Activated CD4-positive, alpha-beta T cell treated with anti-CD3 and anti-CD28 coated beads, Interleukin-10, Interleukin-2, amounts not matched to agents 100 ng/mL and 50 ng/mL, durations not matched to agents 16 hours and 8 hours (primary cell): Measurements from ENCODE around the gene THOC5.
A peak's percentile ranks its signal among the peaks of the same experiment; 100 is the strongest.
"Not testable (repeated sequence)": the region's sequence is repeated elsewhere in the genome, so short reads cannot be mapped to it uniquely, and the experiment has no call there.

ENCODE experiments used
- DNase-seq: peaks from one replicate; pipeline ENCODE4 v3.0.0-alpha.2; 2020

THOC5 gene

GRCh38 chr22:29559853-29560252, 6.3 kb upstream of the THOC5 start:
- no peak for DNase-seq

GRCh38 chr22:29559030-29559429, 5.5 kb upstream of the THOC5 start:
- DNase-seq, result no peak

- DNase-seq, result no peak
Measured at GRCh38 chr22:29555065-29555644, 1.6 kb upstream of the THOC5 start.

- not testable (repeated sequence) for DNase-seq
Measured at GRCh38 chr22:29552357-29552756, 1.2 kb downstream of the THOC5 start.

GRCh38 chr22:29550005-29550404, 3.6 kb downstream of the THOC5 start:
- DNase-seq, result no peak

GRCh38 chr22:29545045-29545444, 8.5 kb downstream of the THOC5 start:
- DNase-seq, result not testable (repeated sequence)

GRCh38 chr22:29541845-29542244, 11.7 kb downstream of the THOC5 start:
- DNase-seq, result no peak

- DNase-seq, result no peak
Measured at GRCh38 chr22:29539105-29539504, 14.5 kb downstream of the THOC5 start.

- no peak for DNase-seq
Measured at GRCh38 chr22:29536411-29536810, 17.1 kb downstream of the THOC5 start.

- no peak for DNase-seq
Measured at GRCh38 chr22:29531419-29531818, 22.1 kb downstream of the THOC5 start.

GRCh38 chr22:29530716-29531115, 22.8 kb downstream of the THOC5 start:
- DNase-seq, result no peak

- no peak for DNase-seq
Measured at GRCh38 chr22:29528144-29528543, 25.4 kb downstream of the THOC5 start.

GRCh38 chr22:29524442-29525191, 28.9 kb downstream of the THOC5 start:
- DNase-seq, result peak; percentile 9

- no peak for DNase-seq
Measured at GRCh38 chr22:29523761-29524160, 29.8 kb downstream of the THOC5 start.

GRCh38 chr22:29521526-29521925, 32.0 kb downstream of the THOC5 start:
- no peak for DNase-seq

- no peak for DNase-seq
Measured at GRCh38 chr22:29520851-29521250, 32.7 kb downstream of the THOC5 start.

- no peak for DNase-seq
Measured at GRCh38 chr22:29519996-29520395, 33.6 kb downstream of the THOC5 start.

- DNase-seq, result no peak
Measured at GRCh38 chr22:29518427-29518826, 35.1 kb downstream of the THOC5 start.

- DNase-seq, result no peak
Measured at GRCh38 chr22:29517215-29517908, 36.2 kb downstream of the THOC5 start.

- no peak for DNase-seq
Measured at GRCh38 chr22:29512031-29512430, 41.5 kb downstream of the THOC5 start.

- DNase-seq, result no peak
Measured at GRCh38 chr22:29511126-29511862, 42.3 kb downstream of the THOC5 start.

- no peak for DNase-seq
Measured at GRCh38 chr22:29510542-29510941, 43.0 kb downstream of the THOC5 start.

GRCh38 chr22:29509815-29510214, 43.7 kb downstream of the THOC5 start:
- no peak for DNase-seq
